ENCODE results near the gene ACOX3.

ACOX3 gene

DNA sequence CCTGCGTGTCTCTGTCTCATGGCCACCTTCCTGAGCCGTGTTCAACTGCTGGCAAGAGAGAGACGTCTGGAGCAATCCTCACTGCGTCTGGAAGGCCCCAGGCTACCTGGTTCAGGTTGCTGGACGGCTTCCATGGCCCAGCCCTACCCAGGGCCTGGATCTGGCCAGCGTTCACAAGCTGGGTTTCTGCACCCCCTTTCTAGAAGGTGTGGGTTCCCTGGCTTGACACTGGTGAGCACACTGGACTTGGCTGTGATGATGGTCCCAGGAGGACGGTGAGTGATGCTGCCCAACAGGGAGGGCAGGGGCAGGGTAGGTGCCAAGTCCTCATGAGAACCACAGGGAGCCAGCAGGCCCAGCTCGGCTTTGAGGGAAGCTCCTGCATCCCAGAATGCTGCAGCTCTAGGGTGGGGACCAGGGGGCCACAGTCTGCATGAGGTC is 107.6 kb downstream of the ACOX3 start:
- TF ChIP-seq, protein P1, sequence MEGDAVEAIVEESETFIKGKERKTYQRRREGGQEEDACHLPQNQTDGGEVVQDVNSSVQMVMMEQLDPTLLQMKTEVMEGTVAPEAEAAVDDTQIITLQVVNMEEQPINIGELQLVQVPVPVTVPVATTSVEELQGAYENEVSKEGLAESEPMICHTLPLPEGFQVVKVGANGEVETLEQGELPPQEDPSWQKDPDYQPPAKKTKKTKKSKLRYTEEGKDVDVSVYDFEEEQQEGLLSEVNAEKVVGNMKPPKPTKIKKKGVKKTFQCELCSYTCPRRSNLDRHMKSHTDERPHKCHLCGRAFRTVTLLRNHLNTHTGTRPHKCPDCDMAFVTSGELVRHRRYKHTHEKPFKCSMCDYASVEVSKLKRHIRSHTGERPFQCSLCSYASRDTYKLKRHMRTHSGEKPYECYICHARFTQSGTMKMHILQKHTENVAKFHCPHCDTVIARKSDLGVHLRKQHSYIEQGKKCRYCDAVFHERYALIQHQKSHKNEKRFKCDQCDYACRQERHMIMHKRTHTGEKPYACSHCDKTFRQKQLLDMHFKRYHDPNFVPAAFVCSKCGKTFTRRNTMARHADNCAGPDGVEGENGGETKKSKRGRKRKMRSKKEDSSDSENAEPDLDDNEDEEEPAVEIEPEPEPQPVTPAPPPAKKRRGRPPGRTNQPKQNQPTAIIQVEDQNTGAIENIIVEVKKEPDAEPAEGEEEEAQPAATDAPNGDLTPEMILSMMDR (IDR thresholded peaks at IDR 0.05; ENCODE audit: unreplicated experiment in 3 of 3): no peak
- H3K27me3 Mint-ChIP-seq (ENCODE audit: low read depth): peaks cover 5% of the 10 kb centered on the region
- peaks cover 16% of the 10 kb centered on the region for H3K9me3 Mint-ChIP-seq
- H3K36me3 Mint-ChIP-seq (ENCODE audit: low read depth): no peaks in the 10 kb centered on the region
- peaks cover 11% of the 10 kb centered on the region for H3K4me1 Mint-ChIP-seq
- no peak overlapping the region for H3K27ac Mint-ChIP-seq
- H3K4me3 Mint-ChIP-seq: no peak overlapping the region

DNA sequence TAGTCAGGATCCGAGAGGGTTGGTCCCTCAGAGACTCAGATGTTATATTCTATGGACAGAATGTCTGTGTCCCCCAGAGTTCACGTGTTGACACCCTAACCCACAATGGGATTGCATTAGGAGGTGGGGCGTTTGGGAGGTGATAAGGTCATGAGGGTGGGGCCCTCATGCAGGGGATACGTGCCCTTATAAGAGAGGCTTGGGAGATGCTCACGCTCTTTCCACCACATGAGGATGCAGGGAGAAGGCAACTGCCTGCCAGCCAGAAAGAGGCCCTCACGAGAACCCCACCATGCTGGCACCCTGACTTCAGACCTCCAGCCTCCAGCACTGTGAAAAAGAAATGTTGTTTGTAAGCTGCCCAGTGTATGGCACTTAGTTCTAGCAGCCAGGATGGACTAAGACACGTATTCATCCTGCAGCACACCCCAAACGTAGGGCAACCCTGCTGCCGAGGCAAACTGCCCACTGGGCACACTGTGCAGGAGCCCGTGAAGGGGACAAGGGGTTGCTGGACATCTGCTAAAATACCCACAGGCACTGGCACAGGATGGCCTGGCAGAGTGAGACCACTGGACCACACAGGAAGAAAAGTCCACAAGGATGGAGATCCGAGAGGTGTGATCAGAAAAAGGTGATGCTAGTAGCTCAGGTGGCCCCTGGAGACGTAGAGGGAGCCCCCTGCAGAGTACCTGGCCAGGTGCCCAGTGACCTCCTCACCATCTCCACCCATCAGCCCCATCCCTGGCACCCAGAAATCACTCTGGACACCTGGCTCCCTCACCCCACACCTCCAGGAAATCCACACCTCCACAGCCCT is 108.3 kb downstream of the ACOX3 start:
- no peak overlapping the region for H3K4me3 Mint-ChIP-seq
- peaks cover 10% of the 10 kb centered on the region for H3K4me1 Mint-ChIP-seq
- H3K27ac Mint-ChIP-seq: peak overlapping the region in 2 of 3 experiments; percentile 16 to 52
- H3K27me3 Mint-ChIP-seq (ENCODE audit: low read depth): peaks cover 5% of the 10 kb centered on the region
- TF ChIP-seq, protein P1 (IDR thresholded peaks at IDR 0.05; ENCODE audit: unreplicated experiment in 3 of 3): no peak
- H3K9me3 Mint-ChIP-seq: peaks cover 18% of the 10 kb centered on the region
- no peaks in the 10 kb centered on the region for H3K36me3 Mint-ChIP-seq (ENCODE audit: low read depth)

DNA sequence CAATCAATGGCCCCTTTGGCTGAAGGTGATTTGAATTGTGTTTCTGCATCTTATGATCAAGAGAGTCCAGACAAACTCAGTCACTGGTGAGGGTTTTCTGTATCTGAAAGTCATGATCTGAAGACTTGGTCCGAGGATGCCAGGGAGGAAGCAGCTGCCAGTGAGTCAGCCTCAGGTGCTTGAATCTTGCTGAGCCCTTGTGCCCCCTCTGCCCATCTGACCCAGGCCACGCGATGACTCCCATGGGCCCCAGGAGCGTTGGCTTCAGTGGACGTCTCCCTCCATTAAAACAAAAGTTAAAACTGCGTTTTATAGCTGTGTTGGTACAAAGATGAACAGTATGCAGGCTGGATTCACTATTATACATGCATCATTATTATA is 109.0 kb downstream of the ACOX3 start:
- Mint-ChIP-seq H3K9me3 (peaks cover 20% of the 10 kb centered on the region), H3K4me3 (no peak overlapping the region), H3K36me3 (ENCODE audit: low read depth) (no peaks in the 10 kb centered on the region), H3K27ac (peak overlapping the region in 2 of 3 experiments; percentile 16 to 52), H3K27me3 (ENCODE audit: low read depth) (peaks cover 5% of the 10 kb centered on the region), H3K4me1 (peaks cover 10% of the 10 kb centered on the region)
- TF ChIP-seq, protein P1 (IDR thresholded peaks at IDR 0.05; ENCODE audit: unreplicated experiment in 3 of 3): no peak

DNA sequence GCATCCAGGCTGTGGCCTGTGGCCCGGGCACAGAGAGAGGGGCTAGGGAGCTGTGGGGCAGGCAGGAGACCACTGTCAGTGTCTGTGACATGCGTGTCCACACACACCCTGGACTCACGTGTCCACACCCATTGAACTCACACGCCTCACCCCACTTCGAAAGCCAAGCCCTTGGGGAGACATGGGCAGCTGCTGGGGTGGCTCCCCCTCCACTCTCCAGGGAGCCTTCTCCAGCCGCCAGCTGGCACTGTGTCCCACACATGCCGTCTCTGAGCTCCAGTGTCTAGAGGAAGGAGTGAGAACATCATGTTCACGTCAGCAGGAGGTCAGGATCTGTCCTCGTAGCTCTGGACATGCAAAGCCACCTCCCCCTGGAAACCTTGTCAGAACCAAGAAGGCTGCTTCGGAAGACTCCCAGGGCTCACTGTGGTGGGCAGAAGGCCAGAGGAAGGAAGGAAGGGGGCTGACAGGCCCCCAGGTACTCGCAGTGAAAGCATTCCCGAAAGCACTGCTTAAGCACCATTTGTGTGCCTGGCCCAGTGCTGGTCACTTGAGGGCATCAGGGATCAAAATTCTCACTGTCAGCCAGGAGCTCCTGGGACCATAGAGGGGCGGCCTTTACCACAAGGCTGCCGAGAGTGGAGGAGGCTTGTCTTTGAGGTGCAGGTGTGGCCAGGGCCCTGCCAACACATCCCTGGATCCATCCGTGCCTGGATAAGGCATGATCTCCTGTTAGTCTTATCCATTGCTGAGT is 109.5 kb downstream of the ACOX3 start:
- Mint-ChIP-seq H3K9me3 (peaks cover 16% of the 10 kb centered on the region), H3K36me3 (ENCODE audit: low read depth) (no peaks in the 10 kb centered on the region), H3K4me3 (no peak overlapping the region), H3K4me1 (peaks cover 10% of the 10 kb centered on the region), H3K27me3 (ENCODE audit: low read depth) (peaks cover 5% of the 10 kb centered on the region), H3K27ac (peak overlapping the region in 1 of 3 experiments; percentile 52)
- TF ChIP-seq, protein P1 (IDR thresholded peaks at IDR 0.05; ENCODE audit: unreplicated experiment in 3 of 3): no peak

DNA sequence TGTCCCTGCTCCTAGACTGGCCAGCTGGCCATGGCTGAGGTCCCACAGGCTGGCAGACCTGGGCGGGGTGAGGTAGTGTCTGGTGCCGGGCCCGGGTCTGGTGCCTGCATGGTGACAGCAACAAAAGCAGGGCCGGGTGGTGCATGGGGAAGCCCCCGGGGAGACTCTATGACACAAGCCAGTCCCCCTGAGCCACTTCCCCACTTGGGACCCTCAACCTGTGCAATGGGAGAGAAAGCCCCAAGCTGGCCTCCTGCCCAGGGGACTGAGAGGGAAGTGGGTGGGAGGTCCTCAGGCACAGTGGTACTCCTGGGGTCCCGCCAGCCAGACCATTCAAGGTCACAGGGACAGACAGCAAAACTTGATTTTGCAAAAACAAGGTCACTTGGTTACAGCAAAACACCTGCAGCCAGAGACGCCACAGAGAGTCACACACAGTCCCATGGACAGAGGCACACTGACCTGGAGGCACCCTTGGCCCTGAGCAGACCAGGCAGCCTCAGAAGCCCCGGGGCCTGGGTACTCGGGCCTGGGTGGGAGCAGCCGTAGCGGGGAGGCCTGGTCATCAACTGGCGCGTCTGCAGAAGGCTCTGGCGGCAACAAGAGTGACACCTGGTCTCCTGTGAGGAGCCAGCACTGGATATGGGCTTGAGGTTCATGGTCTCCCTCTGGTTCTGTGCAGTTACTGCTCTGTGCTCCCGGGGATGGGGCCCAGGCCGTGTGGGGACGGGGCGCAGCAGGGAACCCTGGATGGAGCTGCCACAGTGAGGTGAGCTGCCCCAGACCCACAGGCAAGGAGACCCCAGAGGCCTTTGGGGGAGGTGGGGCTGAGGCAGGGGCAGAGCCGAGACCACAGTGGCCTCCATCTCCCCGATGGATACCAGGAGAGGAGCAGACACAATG is 110.4 kb downstream of the ACOX3 start:
- H3K27me3 Mint-ChIP-seq (ENCODE audit: low read depth): peaks cover 5% of the 10 kb centered on the region
- TF ChIP-seq, protein P1 (IDR thresholded peaks at IDR 0.05; ENCODE audit: unreplicated experiment in 3 of 3): no peak
- no peak overlapping the region for H3K4me3 Mint-ChIP-seq
- no peaks in the 10 kb centered on the region for H3K36me3 Mint-ChIP-seq (ENCODE audit: low read depth)
- H3K9me3 Mint-ChIP-seq: peaks cover 9% of the 10 kb centered on the region
- H3K4me1 Mint-ChIP-seq: peaks cover 10% of the 10 kb centered on the region
- H3K27ac Mint-ChIP-seq: no peak overlapping the region
